ENCODE data around the gene EFNA5.

EFNA5 gene

GRCh38 chr5:107341376-107342084 lies 329.2 kb downstream of the EFNA5 start:
- DNase-seq (ENCODE audit: low read depth in 2 of 2, low spot score in 1 of 2) = no peak

GRCh38 chr5:107340631-107341030 lies 330.1 kb downstream of the EFNA5 start:
- no peak for DNase-seq (ENCODE audit: low read depth in 2 of 2, low spot score in 1 of 2)

- no peak for DNase-seq (ENCODE audit: low read depth in 2 of 2, low spot score in 1 of 2)
Measured at GRCh38 chr5:107338335-107338734, 332.4 kb downstream of the EFNA5 start.

- DNase-seq (ENCODE audit: low read depth in 2 of 2, low spot score in 1 of 2) = no peak
Measured at GRCh38 chr5:107337281-107337680, 333.5 kb downstream of the EFNA5 start.

GRCh38 chr5:107331882-107332281 lies 338.9 kb downstream of the EFNA5 start:
- DNase-seq (ENCODE audit: low read depth in 2 of 2, low spot score in 1 of 2) = no peak

- DNase-seq (ENCODE audit: low read depth in 2 of 2, low spot score in 1 of 2) = no peak
Measured at GRCh38 chr5:107331312-107331711, 339.4 kb downstream of the EFNA5 start.

- DNase-seq (ENCODE audit: low read depth in 2 of 2, low spot score in 1 of 2) = no peak
Measured at GRCh38 chr5:107330903-107331302, 339.8 kb downstream of the EFNA5 start.

- DNase-seq (ENCODE audit: low read depth in 2 of 2, low spot score in 1 of 2) = no peak
Measured at GRCh38 chr5:107329850-107330249, 340.9 kb downstream of the EFNA5 start.
